SK-N-SH treated with all-trans-retinoic acid at 6 μM for 48 hours (cell line): ENCODE data around the gene MALRD1.

Experiments used
- ARNTL ChIP-seq: fragments of 450-650 bp; formaldehyde crosslinking; IDR thresholded peaks from 2 replicates; pipeline ENCODE4 v1.5.0; 2020; ENCODE audit warnings: low read depth, mild to moderate bottlenecking, moderate library complexity, borderline replicate concordance
- CREB5 ChIP-seq: fragments of 250-450 bp; sonication (Bioruptor Pico); IDR thresholded peaks from 2 replicates; pipeline ENCODE4 v1.5.1; 2020; ENCODE audit warnings: low read depth, mild to moderate bottlenecking, moderate library complexity
- OSR1 ChIP-seq: fragments of 250-450 bp; sonication (Bioruptor Pico); IDR thresholded peaks from 2 replicates; pipeline ENCODE4 v1.8.0; 2022; ENCODE audit warnings: moderate library complexity, mild to moderate bottlenecking, inconsistent platforms
- PATZ1 ChIP-seq: fragments of 250-450 bp; sonication (Bioruptor Pico); IDR thresholded peaks from 2 replicates; pipeline ENCODE4 v1.8.0; 2020; ENCODE audit warnings: mild to moderate bottlenecking, moderate library complexity, borderline replicate concordance
- POU6F1 ChIP-seq: fragments of 250-450 bp; sonication (Bioruptor Pico); IDR thresholded peaks from 2 replicates; pipeline ENCODE4 v1.8.0; 2021; ENCODE audit warnings: low read depth, mild to moderate bottlenecking, moderate library complexity, borderline replicate concordance
- TCF4 ChIP-seq: fragments of 250-450 bp; sonication (Bioruptor Pico); IDR thresholded peaks from 2 replicates; pipeline ENCODE4 v1.8.0; 2021; ENCODE audit warnings: mild to moderate bottlenecking, moderate library complexity, borderline replicate concordance
- ZNF565 ChIP-seq: fragments of 450-650 bp; formaldehyde crosslinking; conservative IDR thresholded peaks from 2 replicates; pipeline ENCODE4 v1.5.0; 2020; ENCODE audit warnings: low read depth, mild to moderate bottlenecking, moderate library complexity
- ZNF8 ChIP-seq: fragments of 450-650 bp; formaldehyde crosslinking; IDR thresholded peaks from 2 replicates; pipeline ENCODE4 v1.5.0; 2020; ENCODE audit warnings: mild to moderate bottlenecking, moderate library complexity

- TF ChIP-seq ZNF8 (no peak), CREB5 (no peak), OSR1 (CRISPR knock-in tag) (no peak), ZNF565 (CRISPR knock-in tag) (no peak), ARNTL (no peak), PATZ1 (CRISPR knock-in tag) (no peak), TCF4 (no peak), POU6F1 (no peak)
Measured at GRCh38 chr10:19605806-19606205, 557.2 kb downstream of the MALRD1 start.
